ENCODE results near the gene B4GALT5.

DNA sequence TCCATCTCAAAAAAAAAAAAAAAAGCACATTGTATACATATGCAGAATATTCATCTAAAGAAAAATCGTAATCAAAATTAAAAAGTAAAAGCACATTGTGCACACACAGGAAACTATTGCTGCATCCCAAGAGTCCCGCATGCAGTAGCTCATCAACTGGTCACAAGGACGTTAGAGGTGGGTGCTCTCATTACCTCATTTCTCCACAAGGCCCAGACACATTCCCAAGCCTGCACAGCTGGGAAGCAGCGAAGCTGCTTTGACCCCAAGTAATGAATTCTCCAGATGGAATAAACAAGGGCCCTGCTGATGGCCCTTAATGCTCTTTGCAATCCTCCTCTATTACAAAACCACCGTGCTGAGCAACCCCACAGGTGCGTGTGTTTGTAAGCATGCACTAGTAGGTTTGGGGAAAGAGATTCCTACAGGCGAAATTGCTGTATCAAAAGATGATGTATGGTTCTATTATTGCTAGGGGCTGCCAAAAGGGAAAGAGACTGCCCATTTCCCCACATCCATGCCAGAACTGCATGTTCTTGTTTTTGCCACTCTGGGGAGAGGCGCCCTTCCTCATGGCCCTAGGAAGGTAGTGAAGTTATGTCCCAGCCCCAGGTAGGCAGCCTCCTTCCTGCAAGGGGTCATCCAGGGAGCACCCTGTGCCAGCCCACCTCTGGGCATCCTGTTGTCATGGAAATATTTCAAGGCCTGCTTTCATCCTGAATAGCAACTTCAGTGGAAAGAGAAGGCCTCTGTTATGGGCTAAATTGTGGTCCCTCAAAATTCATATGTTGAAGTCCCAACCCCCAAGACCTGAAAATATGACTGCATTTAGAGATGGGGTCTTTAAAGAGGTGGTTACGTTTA lies 111.1 kb downstream of the B4GALT5 start:
- TF ChIP-seq POLR2AphosphoS5 (IDR thresholded peaks at IDR 0.05; ENCODE audit: low read depth, low read length), result no peak
- TF ChIP-seq POLR2A (IDR thresholded peaks at IDR 0.05; ENCODE audit: low read depth, low read length), result no peak
